ENCODE results near the gene CRTC3. TPM values are rescaled to one million over a fixed set of nuclear protein-coding genes. Genes with fewer than 3 reads are reported as not detected.

CRTC3 gene
- total RNA-seq, 1 donor from 2014 or later: 14.1 TPM

GRCh38 chr15:90681056-90681455, 151.3 kb downstream of the CRTC3 start:
- no peak for DNase-seq (ENCODE audit: low read depth)
- H3K27me3 ChIP-seq (ENCODE audit: control insufficient read depth, insufficient read depth, low read length): no peaks in the 10 kb centered on the region
- no peaks in the 10 kb centered on the region for H3K36me3 ChIP-seq (ENCODE audit: control insufficient read depth, insufficient read depth, low read length)
- H3K4me3 ChIP-seq (ENCODE audit: low read depth, low read length): no peak overlapping the region
- TF ChIP-seq CTCF (IDR thresholded peaks at IDR 0.05; ENCODE audit: insufficient read depth, low read length, poor library complexity, severe bottlenecking): no peak

- Histone ChIP-seq H3K4me3 (ENCODE audit: low read depth, low read length) (no peak overlapping the region), H3K27me3 (ENCODE audit: control insufficient read depth, insufficient read depth, low read length) (no peaks in the 10 kb centered on the region), H3K36me3 (ENCODE audit: control insufficient read depth, insufficient read depth, low read length) (no peaks in the 10 kb centered on the region)
- TF ChIP-seq CTCF (IDR thresholded peaks at IDR 0.05; ENCODE audit: insufficient read depth, low read length, poor library complexity, severe bottlenecking): no peak
- peak; percentile 54 for DNase-seq (ENCODE audit: low read depth)
Observed at GRCh38 chr15:90681480-90681879, 151.8 kb downstream of the CRTC3 start.

DNA sequence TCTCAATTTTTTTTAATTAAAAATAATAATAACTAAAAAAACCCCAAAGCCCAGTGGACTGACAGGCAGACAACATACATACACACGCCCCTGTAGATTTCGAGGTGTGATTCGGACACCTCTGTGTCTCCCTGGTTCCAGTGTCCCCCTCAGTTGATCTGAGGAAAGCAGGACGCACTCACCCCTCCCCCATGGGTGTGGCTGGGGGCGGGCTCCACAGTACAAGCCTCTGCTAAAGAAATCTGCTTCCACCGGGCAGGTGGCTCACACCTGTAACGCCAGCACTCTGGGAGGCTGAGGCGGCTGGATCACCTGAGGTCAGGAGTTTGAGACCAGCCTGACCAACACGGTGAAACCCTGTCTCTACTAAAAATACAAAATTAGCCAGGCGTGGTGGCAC, 153.6 kb downstream of the CRTC3 start:
- Histone ChIP-seq H3K36me3 (ENCODE audit: control insufficient read depth, insufficient read depth, low read length) (no peaks in the 10 kb centered on the region), H3K4me3 (ENCODE audit: low read depth, low read length) (no peak overlapping the region), H3K27me3 (ENCODE audit: control insufficient read depth, insufficient read depth, low read length) (no peaks in the 10 kb centered on the region)
- no peak for TF ChIP-seq CTCF (IDR thresholded peaks at IDR 0.05; ENCODE audit: insufficient read depth, low read length, poor library complexity, severe bottlenecking)
- no peak for DNase-seq (ENCODE audit: low read depth)

GRCh38 chr15:90683876-90684275, 154.2 kb downstream of the CRTC3 start:
- no peak for DNase-seq (ENCODE audit: low read depth)
- TF ChIP-seq CTCF (IDR thresholded peaks at IDR 0.05; ENCODE audit: insufficient read depth, low read length, poor library complexity, severe bottlenecking): no peak
- no peaks in the 10 kb centered on the region for H3K36me3 ChIP-seq (ENCODE audit: control insufficient read depth, insufficient read depth, low read length)

DNA sequence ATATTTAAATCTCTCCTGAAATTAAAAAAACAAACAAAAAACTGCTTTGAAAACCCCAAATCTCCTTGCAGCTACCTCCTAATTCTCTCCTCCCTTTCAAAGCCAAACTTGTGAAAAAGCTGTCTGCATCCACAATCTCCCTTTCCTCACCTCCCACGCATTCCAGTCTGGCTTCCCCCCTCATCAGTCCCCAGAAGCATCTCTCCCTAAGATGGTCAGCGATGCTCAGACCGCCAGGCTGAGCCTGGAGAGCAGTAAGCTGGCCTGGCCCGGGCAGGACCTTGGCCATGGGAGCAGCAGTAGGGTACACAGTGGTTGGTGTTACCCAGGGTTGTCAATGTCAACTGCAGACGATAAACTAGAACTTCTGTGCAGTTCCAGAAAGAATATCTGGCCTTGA, 154.6 kb downstream of the CRTC3 start:
- H3K27me3 ChIP-seq (ENCODE audit: control insufficient read depth, insufficient read depth, low read length): no peaks in the 10 kb centered on the region
- H3K4me3 ChIP-seq (ENCODE audit: low read depth, low read length): no peak overlapping the region
- no peaks in the 10 kb centered on the region for H3K36me3 ChIP-seq (ENCODE audit: control insufficient read depth, insufficient read depth, low read length)
- TF ChIP-seq CTCF (IDR thresholded peaks at IDR 0.05; ENCODE audit: insufficient read depth, low read length, poor library complexity, severe bottlenecking): no peak
- no peak for DNase-seq (ENCODE audit: low read depth)

More at GRCh38 chr15:90683876-90684275, 154.2 kb downstream of the CRTC3 start:
- Histone ChIP-seq H3K27me3 (ENCODE audit: control insufficient read depth, insufficient read depth, low read length) (no peaks in the 10 kb centered on the region), H3K4me3 (ENCODE audit: low read depth, low read length) (no peak overlapping the region)

DNA sequence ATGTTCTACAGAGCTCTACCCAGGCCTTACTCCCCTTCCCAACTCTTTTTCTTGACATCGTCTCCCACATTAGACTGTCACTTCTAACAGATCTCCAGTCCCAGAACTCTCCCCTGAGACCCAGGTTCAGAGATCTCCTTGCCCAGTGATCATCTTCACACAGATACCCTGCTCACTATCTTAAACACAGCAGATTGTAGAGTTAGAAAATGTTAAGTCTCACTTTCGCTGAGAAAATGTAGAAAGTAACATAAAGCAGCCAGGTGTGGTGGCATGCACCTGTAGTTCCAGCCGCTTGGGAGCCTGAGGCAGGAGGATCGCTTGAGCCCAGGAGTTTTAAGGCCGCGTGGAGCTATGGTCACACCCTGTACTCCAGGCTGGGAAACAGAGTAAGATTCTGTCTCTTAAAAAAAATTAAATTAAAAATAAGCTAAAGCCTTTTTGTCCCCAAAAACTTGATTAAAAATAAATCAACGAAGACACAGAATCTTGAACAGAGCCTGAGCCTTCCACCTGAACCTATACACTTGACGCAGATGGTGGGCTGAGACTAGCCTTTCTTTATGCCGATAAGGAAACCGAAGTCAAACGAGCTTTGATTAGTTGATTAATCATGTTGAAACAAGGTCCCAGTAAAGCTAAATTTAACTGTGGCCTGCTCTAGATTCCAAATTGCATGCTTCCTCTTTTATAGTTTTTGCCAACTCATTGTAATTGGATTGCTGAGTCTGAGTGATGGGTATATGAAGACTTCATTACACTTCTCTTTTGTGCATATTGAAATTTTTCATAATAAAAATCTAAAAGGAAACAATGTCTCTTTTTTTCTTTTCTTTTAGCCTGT, 156.1 kb downstream of the CRTC3 start:
- Histone ChIP-seq H3K4me3 (ENCODE audit: low read depth, low read length) (no peak overlapping the region), H3K36me3 (ENCODE audit: control insufficient read depth, insufficient read depth, low read length) (no peaks in the 10 kb centered on the region), H3K27me3 (ENCODE audit: control insufficient read depth, insufficient read depth, low read length) (no peaks in the 10 kb centered on the region)
- no peak for DNase-seq (ENCODE audit: low read depth)
- TF ChIP-seq CTCF (IDR thresholded peaks at IDR 0.05; ENCODE audit: insufficient read depth, low read length, poor library complexity, severe bottlenecking): no peak

Data from kidney epithelial cell (primary cell).